SK-N-SH treated with all-trans-retinoic acid at 6 μM for 48 hours (cell line): ENCODE data around the gene DHTKD1.

Source experiments
- ATAC-seq: fragments of 200-7000 bp; cut with Tn5 transposase; 3 replicates; pipeline ENCODE4 v1.9.1; 2020; ENCODE audit warnings: mild to moderate bottlenecking, moderate library complexity
- ARNTL ChIP-seq: fragments of 450-650 bp; formaldehyde crosslinking; IDR thresholded peaks from 2 replicates; pipeline ENCODE4 v1.5.0; 2020; ENCODE audit warnings: low read depth, mild to moderate bottlenecking, moderate library complexity, borderline replicate concordance
- BACH2 ChIP-seq: fragments of 250-450 bp; sonication (Bioruptor Pico); IDR thresholded peaks from 2 replicates; pipeline ENCODE4 v1.9.0; 2021; ENCODE audit warnings: mild to moderate bottlenecking, borderline replicate concordance
- CSDC2 ChIP-seq: fragments of 250-450 bp; sonication (Bioruptor Pico); IDR thresholded peaks from 2 replicates; pipeline ENCODE4 v1.5.0; 2020; ENCODE audit warnings: mild to moderate bottlenecking, moderate library complexity
- ESRRG ChIP-seq: fragments of 250-450 bp; sonication (Bioruptor Pico); IDR thresholded peaks from 2 replicates; pipeline ENCODE4 v1.6.1; 2021; ENCODE audit warnings: mild to moderate bottlenecking
- GLIS3 ChIP-seq: fragments of 250-450 bp; sonication (Bioruptor Pico); IDR thresholded peaks from 2 replicates; pipeline ENCODE4 v1.5.0; 2020; ENCODE audit warnings: mild to moderate bottlenecking, moderate library complexity
- ISL1 ChIP-seq: fragments of 250-450 bp; sonication (Bioruptor Pico); IDR thresholded peaks from 2 replicates; pipeline ENCODE4 v2.1.2; 2022; ENCODE audit warnings: mild to moderate bottlenecking, moderate library complexity
- OSR1 ChIP-seq: fragments of 250-450 bp; sonication (Bioruptor Pico); IDR thresholded peaks from 2 replicates; pipeline ENCODE4 v1.8.0; 2022; ENCODE audit warnings: moderate library complexity, mild to moderate bottlenecking, inconsistent platforms
- PATZ1 ChIP-seq: fragments of 250-450 bp; sonication (Bioruptor Pico); IDR thresholded peaks from 2 replicates; pipeline ENCODE4 v1.8.0; 2020; ENCODE audit warnings: mild to moderate bottlenecking, moderate library complexity, borderline replicate concordance
- POU6F1 ChIP-seq: fragments of 250-450 bp; sonication (Bioruptor Pico); IDR thresholded peaks from 2 replicates; pipeline ENCODE4 v1.8.0; 2021; ENCODE audit warnings: low read depth, mild to moderate bottlenecking, moderate library complexity, borderline replicate concordance
- PPARA ChIP-seq: fragments of 250-450 bp; sonication (Bioruptor Pico); IDR thresholded peaks from 2 replicates; pipeline ENCODE4 v1.5.0; 2020; ENCODE audit warnings: mild to moderate bottlenecking, borderline replicate concordance
- RARB ChIP-seq: fragments of 250-450 bp; sonication (Bioruptor Pico); IDR thresholded peaks from 2 replicates; pipeline ENCODE4 v1.8.0; 2021; ENCODE audit warnings: mild to moderate bottlenecking, moderate library complexity
- SNAI2 ChIP-seq: fragments of 250-450 bp; sonication (Bioruptor Pico); IDR thresholded peaks from 2 replicates; pipeline ENCODE4 v1.5.0; 2020; ENCODE audit warnings: mild to moderate bottlenecking, moderate library complexity
- TCF4 ChIP-seq: fragments of 250-450 bp; sonication (Bioruptor Pico); IDR thresholded peaks from 2 replicates; pipeline ENCODE4 v1.8.0; 2021; ENCODE audit warnings: mild to moderate bottlenecking, moderate library complexity, borderline replicate concordance
- ZC3H10 ChIP-seq: fragments of 250-450 bp; sonication (Bioruptor Pico); IDR thresholded peaks from 2 replicates; pipeline ENCODE4 v1.5.1; 2021; ENCODE audit warnings: mild to moderate bottlenecking, moderate library complexity
- ZFP3 ChIP-seq: fragments of 250-450 bp; sonication (Bioruptor Pico); IDR thresholded peaks from 2 replicates; pipeline ENCODE4 v1.5.0; 2020; ENCODE audit warnings: mild to moderate bottlenecking, moderate library complexity
- ZFP30 ChIP-seq: fragments of 450-650 bp; formaldehyde crosslinking; IDR thresholded peaks from 2 replicates; pipeline ENCODE4 v1.5.0; 2022; ENCODE audit warnings: mild to moderate bottlenecking, moderate library complexity
- ZNF565 ChIP-seq: fragments of 450-650 bp; formaldehyde crosslinking; conservative IDR thresholded peaks from 2 replicates; pipeline ENCODE4 v1.5.0; 2020; ENCODE audit warnings: low read depth, mild to moderate bottlenecking, moderate library complexity
- ZNF70 ChIP-seq: fragments of 450-650 bp; formaldehyde crosslinking; IDR thresholded peaks from 2 replicates; pipeline ENCODE4 v1.5.0; 2020; ENCODE audit warnings: mild to moderate bottlenecking, moderate library complexity
- ZNF8 ChIP-seq: fragments of 450-650 bp; formaldehyde crosslinking; IDR thresholded peaks from 2 replicates; pipeline ENCODE4 v1.5.0; 2020; ENCODE audit warnings: mild to moderate bottlenecking, moderate library complexity
- TF ChIP-seq, protein P1 (sequence below): fragments of 250-450 bp; sonication (Bioruptor Pico); IDR thresholded peaks from 2 replicates; pipeline ENCODE4 v1.5.0; 2020; ENCODE audit warnings: mild to moderate bottlenecking, moderate library complexity
- TF ChIP-seq, protein P2 (sequence below): fragments of 250-450 bp; sonication (Bioruptor Pico); IDR thresholded peaks from 2 replicates; pipeline ENCODE4 v1.5.1; 2021; ENCODE audit warnings: mild to moderate bottlenecking, moderate library complexity
- TF ChIP-seq, protein P3 (sequence below): fragments of 250-450 bp; sonication (Bioruptor Pico); IDR thresholded peaks from 2 replicates; pipeline ENCODE4 v1.5.1; 2020; ENCODE audit warnings: low read depth, mild to moderate bottlenecking, moderate library complexity

DHTKD1 gene

DNA sequence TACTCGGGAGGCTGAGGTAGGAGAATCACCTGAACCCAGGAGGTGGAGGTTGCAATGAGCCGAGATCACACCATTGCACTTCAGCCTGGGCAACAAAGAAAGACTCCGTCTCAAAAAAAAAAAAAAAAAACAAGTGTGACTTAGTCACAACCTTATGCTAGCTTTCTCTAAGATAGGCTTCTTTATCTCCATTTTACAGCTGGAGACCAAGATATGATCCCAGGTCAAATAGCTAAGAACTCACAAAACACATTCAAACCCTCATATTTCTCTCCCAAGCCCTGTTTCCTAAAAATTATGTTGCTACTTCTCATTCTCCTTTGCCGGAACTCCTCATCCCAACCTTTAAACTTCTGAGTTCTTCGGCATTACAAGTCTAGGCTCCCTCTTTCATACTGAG, 13.0 kb upstream of the DHTKD1 start:
- TF ChIP-seq ARNTL (CRISPR knock-in tag) (no peak), ZFP3 (CRISPR knock-in tag) (no peak)
- no peak for ATAC-seq

DNA sequence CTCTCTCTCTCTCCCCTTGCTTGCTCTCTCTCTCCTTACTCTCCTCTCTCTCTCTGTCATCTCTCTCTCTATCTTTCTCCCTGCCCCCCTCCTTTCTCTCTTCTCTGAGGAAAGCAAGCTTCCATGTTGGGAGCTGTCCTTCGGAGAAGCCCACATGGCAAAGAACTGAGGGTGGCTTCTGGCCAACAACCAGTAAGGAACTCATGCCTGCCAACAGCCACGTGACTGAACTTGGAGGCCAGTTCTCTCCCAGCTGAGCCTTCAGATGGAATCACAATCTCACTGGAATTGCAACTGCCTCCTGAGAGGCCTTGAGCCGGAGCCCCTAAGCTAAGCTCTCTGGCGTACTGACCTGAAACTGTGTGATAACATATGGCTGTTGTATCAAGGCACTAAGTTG, 12.0 kb upstream of the DHTKD1 start:
- no peak for TF ChIP-seq PPARA (CRISPR knock-in tag)
- TF ChIP-seq, protein P1, sequence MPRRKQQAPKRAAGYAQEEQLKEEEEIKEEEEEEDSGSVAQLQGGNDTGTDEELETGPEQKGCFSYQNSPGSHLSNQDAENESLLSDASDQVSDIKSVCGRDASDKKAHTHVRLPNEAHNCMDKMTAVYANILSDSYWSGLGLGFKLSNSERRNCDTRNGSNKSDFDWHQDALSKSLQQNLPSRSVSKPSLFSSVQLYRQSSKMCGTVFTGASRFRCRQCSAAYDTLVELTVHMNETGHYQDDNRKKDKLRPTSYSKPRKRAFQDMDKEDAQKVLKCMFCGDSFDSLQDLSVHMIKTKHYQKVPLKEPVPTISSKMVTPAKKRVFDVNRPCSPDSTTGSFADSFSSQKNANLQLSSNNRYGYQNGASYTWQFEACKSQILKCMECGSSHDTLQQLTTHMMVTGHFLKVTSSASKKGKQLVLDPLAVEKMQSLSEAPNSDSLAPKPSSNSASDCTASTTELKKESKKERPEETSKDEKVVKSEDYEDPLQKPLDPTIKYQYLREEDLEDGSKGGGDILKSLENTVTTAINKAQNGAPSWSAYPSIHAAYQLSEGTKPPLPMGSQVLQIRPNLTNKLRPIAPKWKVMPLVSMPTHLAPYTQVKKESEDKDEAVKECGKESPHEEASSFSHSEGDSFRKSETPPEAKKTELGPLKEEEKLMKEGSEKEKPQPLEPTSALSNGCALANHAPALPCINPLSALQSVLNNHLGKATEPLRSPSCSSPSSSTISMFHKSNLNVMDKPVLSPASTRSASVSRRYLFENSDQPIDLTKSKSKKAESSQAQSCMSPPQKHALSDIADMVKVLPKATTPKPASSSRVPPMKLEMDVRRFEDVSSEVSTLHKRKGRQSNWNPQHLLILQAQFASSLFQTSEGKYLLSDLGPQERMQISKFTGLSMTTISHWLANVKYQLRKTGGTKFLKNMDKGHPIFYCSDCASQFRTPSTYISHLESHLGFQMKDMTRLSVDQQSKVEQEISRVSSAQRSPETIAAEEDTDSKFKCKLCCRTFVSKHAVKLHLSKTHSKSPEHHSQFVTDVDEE, result no peak
- TF ChIP-seq POU6F1 (CRISPR knock-in tag), result no peak
- TF ChIP-seq, protein P2, sequence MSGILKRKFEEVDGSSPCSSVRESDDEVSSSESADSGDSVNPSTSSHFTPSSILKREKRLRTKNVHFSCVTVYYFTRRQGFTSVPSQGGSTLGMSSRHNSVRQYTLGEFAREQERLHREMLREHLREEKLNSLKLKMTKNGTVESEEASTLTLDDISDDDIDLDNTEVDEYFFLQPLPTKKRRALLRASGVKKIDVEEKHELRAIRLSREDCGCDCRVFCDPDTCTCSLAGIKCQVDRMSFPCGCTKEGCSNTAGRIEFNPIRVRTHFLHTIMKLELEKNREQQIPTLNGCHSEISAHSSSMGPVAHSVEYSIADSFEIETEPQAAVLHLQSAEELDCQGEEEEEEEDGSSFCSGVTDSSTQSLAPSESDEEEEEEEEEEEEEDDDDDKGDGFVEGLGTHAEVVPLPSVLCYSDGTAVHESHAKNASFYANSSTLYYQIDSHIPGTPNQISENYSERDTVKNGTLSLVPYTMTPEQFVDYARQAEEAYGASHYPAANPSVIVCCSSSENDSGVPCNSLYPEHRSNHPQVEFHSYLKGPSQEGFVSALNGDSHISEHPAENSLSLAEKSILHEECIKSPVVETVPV, result no peak
- TF ChIP-seq ESRRG (CRISPR knock-in tag), result no peak
- no peak for TF ChIP-seq RARB
- no peak for TF ChIP-seq GLIS3 (CRISPR knock-in tag)
- no peak for TF ChIP-seq ISL1 (CRISPR knock-in tag)
- no peak for TF ChIP-seq ZFP30 (CRISPR knock-in tag)
- no peak for TF ChIP-seq OSR1 (CRISPR knock-in tag)
- no peak for TF ChIP-seq ZC3H10 (CRISPR knock-in tag)
- TF ChIP-seq ARNTL (CRISPR knock-in tag), result no peak
- TF ChIP-seq PATZ1 (CRISPR knock-in tag), result no peak
- no peak for TF ChIP-seq ZNF70 (CRISPR knock-in tag)
- TF ChIP-seq ZNF565 (CRISPR knock-in tag), result no peak
- TF ChIP-seq ZNF8 (CRISPR knock-in tag), result no peak
- TF ChIP-seq SNAI2 (CRISPR knock-in tag), result no peak
- TF ChIP-seq BACH2, result no peak
- TF ChIP-seq CSDC2, result no peak
- TF ChIP-seq, all 23 proteins: peak for 0
- no peak for ATAC-seq

GRCh38 chr10:12061124-12061523, 7.6 kb upstream of the DHTKD1 start:
- no peak for ATAC-seq
- TF ChIP-seq, protein P2, result no peak
- TF ChIP-seq ZFP30 (CRISPR knock-in tag), result no peak

DNA sequence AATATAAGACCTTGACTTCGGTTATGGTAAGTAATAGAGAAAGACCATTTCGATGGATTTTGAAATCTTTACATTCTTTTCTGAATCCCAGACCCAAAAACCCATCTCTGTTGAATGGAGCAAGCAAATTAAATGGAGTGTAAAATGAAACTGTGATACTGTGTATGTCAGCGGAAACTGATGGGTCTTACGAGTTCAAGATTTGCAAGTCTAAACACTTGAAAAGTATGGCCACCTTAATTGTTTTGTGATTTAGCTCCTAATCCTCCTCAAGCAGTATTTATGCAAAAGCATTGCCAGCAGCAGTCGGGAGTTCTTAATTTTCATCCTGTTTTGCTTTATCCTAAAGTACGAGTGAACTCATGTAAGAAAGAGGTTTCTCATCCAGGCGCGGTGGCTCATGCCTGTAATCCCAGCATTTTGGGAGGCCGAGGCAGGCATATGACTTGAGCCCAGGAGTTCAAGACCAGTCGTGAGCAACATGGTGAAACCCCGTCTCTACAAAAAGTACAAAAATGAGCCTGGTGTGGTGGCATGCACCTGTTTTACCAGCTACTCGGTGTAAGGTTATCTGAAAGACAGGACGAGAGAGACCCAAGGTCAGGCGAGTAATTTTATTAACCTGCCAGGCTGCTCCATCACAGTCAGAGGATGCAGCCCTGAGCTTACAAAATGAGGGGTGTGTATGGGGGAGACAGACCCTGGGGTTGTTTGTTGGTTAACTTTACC, 5.8 kb upstream of the DHTKD1 start:
- ATAC-seq, result no peak
- TF ChIP-seq PPARA (CRISPR knock-in tag) (no peak), CSDC2 (no peak), TCF4 (CRISPR knock-in tag) (no peak), ISL1 (CRISPR knock-in tag) (no peak), GLIS3 (CRISPR knock-in tag) (no peak), OSR1 (CRISPR knock-in tag) (no peak), PATZ1 (CRISPR knock-in tag) (no peak), ZFP3 (CRISPR knock-in tag) (no peak), ZFP30 (CRISPR knock-in tag) (no peak), ZNF8 (CRISPR knock-in tag) (no peak), ZC3H10 (CRISPR knock-in tag) (no peak), ESRRG (CRISPR knock-in tag) (no peak), BACH2 (no peak), RARB (no peak)
- TF ChIP-seq, protein P3, sequence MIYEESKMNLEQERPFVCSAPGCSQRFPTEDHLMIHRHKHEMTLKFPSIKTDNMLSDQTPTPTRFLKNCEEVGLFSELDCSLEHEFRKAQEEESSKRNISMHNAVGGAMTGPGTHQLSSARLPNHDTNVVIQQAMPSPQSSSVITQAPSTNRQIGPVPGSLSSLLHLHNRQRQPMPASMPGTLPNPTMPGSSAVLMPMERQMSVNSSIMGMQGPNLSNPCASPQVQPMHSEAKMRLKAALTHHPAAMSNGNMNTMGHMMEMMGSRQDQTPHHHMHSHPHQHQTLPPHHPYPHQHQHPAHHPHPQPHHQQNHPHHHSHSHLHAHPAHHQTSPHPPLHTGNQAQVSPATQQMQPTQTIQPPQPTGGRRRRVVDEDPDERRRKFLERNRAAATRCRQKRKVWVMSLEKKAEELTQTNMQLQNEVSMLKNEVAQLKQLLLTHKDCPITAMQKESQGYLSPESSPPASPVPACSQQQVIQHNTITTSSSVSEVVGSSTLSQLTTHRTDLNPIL (CRISPR knock-in tag), result no peak
